ENCODE data around the gene TSSK2. TPM values are rescaled to one million over a fixed set of nuclear protein-coding genes. Genes with fewer than 3 reads are reported as not detected.
A peak's percentile ranks its signal among the peaks of the same experiment; 100 is the strongest.

TSSK2 gene
- total and polyA plus RNA-seq, 11 donors = 0.04 to 0.19 (median 0.12) TPM; not detected in 8

DNA sequence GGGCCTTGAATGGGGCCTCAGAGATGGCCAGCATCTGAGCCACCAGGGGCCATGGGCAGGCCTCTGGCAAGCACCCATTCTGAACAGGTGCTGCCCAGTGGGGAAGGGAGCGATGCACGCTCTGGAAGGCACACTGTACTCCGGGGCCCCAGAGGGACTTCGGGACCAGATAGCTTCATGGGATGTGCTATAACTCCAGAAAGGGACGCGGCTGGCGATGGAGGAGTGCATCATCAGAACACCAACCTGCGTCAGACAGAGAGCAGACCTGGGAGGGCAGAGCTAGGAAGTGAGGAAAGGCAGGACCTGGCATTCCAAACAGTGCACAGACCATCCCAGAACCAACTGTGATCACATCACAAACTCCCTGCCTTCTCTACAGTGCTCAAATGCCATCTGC is 25.7 kb upstream of the TSSK2 start:
- no peak overlapping the region for H3K4me3 ChIP-seq
- intact Hi-C loops (cut with DNase I) = no loop called here
- no peak overlapping the region for H3K27ac ChIP-seq
- no peaks in the 10 kb centered on the region for H3K27me3 ChIP-seq
- no peaks in the 10 kb centered on the region for H3K9me3 ChIP-seq
- DNase-seq = no peak
- WGBS, 4 donors = 91 to 98% (median 94%) methylated on average over 8 of the region's 8 CpGs
- H3K36me3 ChIP-seq = peaks cover 0 to 4% (median 0%) of the 10 kb centered on the region in 9 donors
- no peak for TF ChIP-seq POLR2A (IDR thresholded peaks at IDR 0.05)
- TF ChIP-seq, protein P1, sequence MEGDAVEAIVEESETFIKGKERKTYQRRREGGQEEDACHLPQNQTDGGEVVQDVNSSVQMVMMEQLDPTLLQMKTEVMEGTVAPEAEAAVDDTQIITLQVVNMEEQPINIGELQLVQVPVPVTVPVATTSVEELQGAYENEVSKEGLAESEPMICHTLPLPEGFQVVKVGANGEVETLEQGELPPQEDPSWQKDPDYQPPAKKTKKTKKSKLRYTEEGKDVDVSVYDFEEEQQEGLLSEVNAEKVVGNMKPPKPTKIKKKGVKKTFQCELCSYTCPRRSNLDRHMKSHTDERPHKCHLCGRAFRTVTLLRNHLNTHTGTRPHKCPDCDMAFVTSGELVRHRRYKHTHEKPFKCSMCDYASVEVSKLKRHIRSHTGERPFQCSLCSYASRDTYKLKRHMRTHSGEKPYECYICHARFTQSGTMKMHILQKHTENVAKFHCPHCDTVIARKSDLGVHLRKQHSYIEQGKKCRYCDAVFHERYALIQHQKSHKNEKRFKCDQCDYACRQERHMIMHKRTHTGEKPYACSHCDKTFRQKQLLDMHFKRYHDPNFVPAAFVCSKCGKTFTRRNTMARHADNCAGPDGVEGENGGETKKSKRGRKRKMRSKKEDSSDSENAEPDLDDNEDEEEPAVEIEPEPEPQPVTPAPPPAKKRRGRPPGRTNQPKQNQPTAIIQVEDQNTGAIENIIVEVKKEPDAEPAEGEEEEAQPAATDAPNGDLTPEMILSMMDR (IDR thresholded peaks at IDR 0.05) = no peak
- peaks cover 6 to 59% (median 38%) of the 10 kb centered on the region in 12 donors for H3K4me1 ChIP-seq
- ATAC-seq = peak in 1 of 4 donors; percentile 5

DNA sequence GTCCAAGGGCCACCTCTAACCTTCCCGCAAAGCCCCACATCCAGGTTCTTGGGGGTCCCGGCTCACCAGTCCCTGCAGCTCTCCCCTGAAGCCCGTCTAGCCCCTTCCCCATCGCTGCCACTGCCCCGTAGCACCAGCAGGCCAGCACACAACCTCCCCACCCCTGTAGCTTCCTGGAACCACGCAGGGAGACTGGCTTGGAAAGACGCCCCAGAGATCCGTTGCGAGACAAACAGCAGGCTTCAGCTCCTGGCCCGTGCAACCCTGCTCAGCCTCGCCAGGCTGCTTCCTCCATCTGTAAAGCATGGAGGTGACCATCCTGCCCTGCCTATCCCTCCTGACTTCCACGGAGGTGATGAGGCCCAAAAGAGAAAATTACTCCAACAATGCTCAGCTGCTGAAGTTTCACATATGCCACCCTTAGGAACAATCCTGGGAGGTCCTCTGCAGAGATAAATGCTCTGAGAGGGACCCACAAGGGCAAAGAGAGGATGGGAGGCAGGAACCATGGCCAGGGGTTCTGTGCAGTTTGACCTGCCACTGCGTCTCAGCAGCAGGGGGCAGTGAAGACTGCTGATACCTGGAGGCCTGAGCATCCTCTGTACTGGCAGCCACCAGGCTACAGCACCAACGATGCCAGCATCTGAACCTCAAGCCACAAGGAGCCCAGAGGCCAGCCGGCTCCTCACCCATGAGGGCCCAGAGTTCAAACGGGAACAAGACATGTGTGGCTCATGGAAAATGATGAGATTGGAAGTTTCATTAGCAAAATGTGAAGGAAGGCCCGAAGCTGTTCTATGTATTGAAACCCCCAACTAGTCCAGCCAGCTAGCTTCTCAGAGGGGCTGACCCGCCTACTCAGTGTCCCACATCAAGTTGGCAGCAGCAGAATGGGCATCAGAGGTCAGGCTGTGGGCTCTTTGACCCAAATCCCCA is 25.0 kb upstream of the TSSK2 start:
- WGBS, 4 donors = 43 to 68% (median 59%) methylated on average over 16 to 18 of the region's 18 CpGs
- no peak overlapping the region for H3K27ac ChIP-seq
- intact Hi-C loops (cut with DNase I) = no loop called here

DNA sequence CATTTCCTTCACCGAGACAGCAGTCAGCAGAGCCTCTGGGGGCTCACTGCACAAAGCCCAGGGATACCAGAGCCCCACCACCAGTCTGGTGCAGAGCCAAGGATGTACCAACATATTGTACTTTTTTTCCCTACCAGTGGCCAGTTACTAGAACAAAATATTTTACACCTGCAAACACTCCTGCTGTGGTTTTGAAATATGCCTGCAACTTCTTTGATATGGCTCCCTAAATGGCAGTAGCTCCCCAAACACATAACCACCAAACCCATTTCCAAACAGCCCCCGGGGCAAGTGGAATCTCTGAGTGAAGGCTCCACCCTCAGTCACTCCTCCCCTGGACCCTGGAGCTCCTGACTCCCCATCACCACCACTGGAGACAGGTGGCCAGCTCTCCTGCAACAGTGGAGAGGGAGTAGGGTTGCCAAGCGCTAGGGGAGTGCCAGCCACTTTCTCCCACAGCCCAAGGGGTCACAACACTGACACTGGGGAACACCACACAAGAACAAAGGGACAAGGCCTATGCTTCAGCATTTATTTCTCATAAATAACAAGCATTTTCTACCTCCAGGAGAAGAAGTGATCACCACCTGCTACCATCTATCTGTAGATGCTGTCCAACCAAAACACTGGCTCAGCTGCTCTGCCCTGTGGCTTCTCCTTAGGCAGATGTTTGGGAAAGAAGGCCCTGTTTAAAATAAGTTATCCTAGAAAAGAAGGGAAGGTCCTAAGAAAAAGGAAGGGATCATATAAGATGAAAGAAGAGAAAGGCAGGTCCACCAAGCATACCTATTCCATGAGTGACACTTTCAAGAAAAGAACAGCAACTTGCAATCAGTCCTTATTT is 24.0 kb upstream of the TSSK2 start:
- no peak for TF ChIP-seq POLR2A (IDR thresholded peaks at IDR 0.05)
- TF ChIP-seq, protein P1 (IDR thresholded peaks at IDR 0.05) = no peak
- H3K4me1 ChIP-seq = peaks cover 10 to 63% (median 45%) of the 10 kb centered on the region in 12 donors
- no peak for ATAC-seq
- intact Hi-C loops (cut with DNase I) = no loop called here
- H3K9me3 ChIP-seq = no peaks in the 10 kb centered on the region
- WGBS, 4 donors = 66 to 80% (median 73%) methylated on average over 3 of the region's 3 CpGs
- no peaks in the 10 kb centered on the region for H3K36me3 ChIP-seq
- no peak for DNase-seq
- H3K27ac ChIP-seq = no peak overlapping the region
- no peak overlapping the region for H3K4me3 ChIP-seq
- no peaks in the 10 kb centered on the region for H3K27me3 ChIP-seq

More for the DNA sequence above, 25.0 kb upstream of the TSSK2 start:
- TF ChIP-seq POLR2A (IDR thresholded peaks at IDR 0.05) = no peak
- TF ChIP-seq, protein P1 (IDR thresholded peaks at IDR 0.05) = peak in 6 of 12 donors; percentile 7 to 23 (median 15)
- peak in 1 of 5 donors; percentile 57 for DNase-seq
- Histone ChIP-seq H3K27me3 (no peaks in the 10 kb centered on the region), H3K9me3 (no peaks in the 10 kb centered on the region), H3K4me3 (no peak overlapping the region), H3K36me3 (no peaks in the 10 kb centered on the region), H3K4me1 (peaks cover 10 to 62% (median 44%) of the 10 kb centered on the region in 12 donors)
- peak in 3 of 4 donors; percentile 26 to 41 (median 37) for ATAC-seq

DNA sequence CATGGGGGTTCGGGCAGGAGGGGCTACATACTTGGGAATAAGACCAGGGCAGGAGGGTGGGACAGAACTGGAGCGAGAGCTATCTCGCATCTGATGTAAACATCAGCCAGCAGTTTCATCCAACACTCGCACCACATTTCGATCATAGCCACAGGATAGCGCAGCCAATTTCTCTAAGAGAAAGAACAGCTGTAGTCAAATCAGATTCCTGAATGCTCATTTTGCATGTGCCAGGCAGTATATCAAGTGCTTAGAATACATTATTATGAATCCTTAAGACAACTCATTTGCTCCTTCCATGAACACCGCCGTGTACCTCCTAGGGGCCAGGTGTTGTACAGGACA is 23.4 kb upstream of the TSSK2 start:
- DNase-seq (no peak), ATAC-seq (no peak)
- Histone ChIP-seq H3K27ac (no peak overlapping the region), H3K27me3 (no peaks in the 10 kb centered on the region), H3K4me3 (no peak overlapping the region), H3K36me3 (no peaks in the 10 kb centered on the region), H3K9me3 (no peaks in the 10 kb centered on the region), H3K4me1 (peaks cover 10 to 69% (median 47%) of the 10 kb centered on the region in 12 donors)
- intact Hi-C loops (cut with DNase I) = no loop called here
- whole genome bisulfite sequencing, 4 donors = 84 to 93% (median 89%) methylated on average over 8 of the region's 8 CpGs
- TF ChIP-seq, protein P1 (IDR thresholded peaks at IDR 0.05) = no peak
- no peak for TF ChIP-seq POLR2A (IDR thresholded peaks at IDR 0.05)

All from heart left ventricle (tissue), 16 donors.